Renal pelvis (tissue), 4 donors: Measurements from ENCODE around the gene METTL23. TPM values are rescaled to one million over a fixed set of nuclear protein-coding genes. Genes with fewer than 3 reads are reported as not detected.
"Not testable (repeated sequence)": the region's sequence is repeated elsewhere in the genome, so short reads cannot be mapped to it uniquely, and the experiment has no call there.

Experiments used
- DNase-seq: peaks from one replicate; pipeline ENCODE4 v3.0.0-alpha.2; 2013
- polyA plus RNA-seq, 3 donors: library from polyadenylated mRNA; unstranded; fragments of 120-200 nt; gene quantifications; one replicate each; pipeline ENCODE4 v1.2.1, GENCODE V29; 2013; ENCODE audit not compliant: insufficient read length in 3 of 3

Gene METTL23
- polyA plus RNA-seq, 3 donors: 39.0 to 41.6 (median 40.0) TPM

DNA sequence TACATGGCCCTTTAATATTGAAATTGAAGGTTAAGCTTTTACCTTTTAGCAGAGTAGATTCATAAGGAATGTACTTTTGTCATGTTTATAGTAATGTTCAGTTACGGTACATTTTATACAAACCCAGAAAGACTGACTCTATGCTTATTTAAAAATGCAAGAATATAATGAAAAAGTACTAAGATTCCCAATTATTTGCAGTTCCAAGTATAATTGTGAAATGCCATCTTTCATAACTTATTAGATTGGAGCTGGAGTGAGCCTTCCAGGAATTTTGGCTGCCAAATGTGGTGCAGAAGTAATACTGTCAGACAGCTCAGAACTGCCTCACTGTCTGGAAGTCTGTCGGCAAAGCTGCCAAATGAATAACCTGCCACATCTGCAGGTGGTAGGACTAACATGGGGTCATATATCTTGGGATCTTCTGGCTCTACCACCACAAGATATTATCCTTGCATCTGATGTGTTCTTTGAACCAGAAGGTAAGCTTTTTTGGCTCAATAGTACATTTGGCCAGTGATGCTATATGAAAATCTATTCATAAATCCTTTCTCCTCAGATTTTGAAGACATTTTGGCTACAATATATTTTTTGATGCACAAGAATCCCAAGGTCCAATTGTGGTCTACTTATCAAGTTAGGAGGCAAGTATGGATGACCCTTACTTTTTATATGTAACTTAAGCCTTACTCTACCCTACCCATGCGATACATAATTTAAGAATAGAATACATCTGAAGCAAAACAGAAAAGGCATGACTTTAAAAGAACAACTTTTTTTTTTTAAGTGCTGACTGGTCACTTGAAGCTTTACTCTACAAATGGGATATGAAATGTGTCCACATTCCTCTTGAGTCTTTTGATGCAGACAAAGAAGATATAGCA is 6.3 kb downstream of the METTL23 start:
- no peak for DNase-seq

DNA sequence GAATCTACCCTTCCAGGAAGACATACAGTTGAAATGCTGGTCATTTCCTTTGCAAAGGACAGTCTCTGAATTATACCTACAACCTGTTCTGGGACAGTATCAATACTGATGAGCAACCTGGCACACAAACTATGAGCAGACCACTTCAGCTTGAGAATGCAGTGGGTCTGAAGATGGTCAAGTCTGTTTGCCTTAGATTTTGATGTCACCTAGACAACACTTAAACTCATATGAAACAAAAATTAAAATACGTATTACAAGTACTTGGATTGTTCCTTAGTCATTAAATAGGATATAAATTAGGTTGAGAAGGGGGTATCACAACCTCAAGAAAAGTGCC is 6.9 kb downstream of the METTL23 start:
- no peak for DNase-seq

DNA sequence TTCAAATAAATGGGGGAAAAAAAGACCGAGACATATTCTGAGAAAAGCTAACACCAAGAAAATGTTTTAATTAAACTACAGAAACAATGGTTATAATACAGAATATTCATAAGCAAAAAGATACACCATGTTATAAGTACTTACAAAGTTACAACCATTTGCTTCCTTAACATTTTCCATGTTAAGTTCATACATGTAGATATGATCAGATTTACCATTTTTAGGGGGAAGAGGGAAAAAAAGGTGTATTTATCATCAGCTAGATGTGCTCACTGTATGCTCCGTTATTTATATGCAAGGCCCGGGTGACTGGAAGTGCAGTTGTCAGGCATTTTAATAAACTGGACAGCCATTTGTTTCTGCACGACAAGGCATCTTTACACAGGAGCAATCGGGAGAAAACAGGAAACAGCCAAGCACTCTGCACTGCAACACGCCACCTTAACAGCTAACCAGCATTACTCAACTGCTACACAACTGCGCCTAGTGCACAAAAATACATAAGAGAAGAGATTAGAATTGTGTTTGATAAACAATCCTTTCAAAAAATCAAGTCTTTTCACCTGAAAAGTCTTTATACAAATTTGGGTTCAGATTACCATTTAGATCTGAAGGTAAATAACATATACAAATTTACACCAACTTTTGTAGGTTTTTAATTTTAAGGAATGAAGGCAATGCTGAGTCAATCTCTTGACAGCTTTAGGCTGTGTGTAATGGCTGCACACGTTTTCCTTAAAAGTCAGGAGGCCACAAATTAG is 7.6 kb downstream of the METTL23 start:
- no peak for DNase-seq

DNA sequence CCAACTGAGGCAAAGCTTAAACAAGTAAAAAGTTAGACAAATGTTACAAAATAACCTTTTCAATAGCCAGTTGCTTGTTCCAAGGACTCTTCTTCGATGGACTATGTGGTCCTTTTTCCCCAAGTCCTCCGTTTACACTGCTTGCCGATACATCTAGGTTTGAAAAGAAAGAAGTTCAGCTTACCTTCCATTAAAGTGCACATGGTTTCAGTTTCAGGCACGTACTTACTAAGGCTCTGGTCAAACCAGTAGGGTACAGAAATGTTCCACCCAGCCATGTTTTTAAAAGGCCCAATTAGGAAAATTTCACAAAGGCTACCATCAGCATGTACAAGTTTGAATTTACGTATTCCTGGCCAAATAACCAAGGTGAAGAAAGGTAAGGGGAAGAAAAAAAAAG is 8.4 kb downstream of the METTL23 start:
- no peak for DNase-seq

- DNase-seq: no peak
These were observed 9.1 kb downstream of the METTL23 start for GRCh38 chr17:76735586-76736348.

GRCh38 chr17:76736349-76737081 is 9.9 kb downstream of the METTL23 start:
- peak; percentile 65 for DNase-seq

GRCh38 chr17:76737082-76737675 is 10.5 kb downstream of the METTL23 start, which contains the start of gene SRSF2:
TSS of gene SRSF2 (minus strand) at chr17:76737331. CDS start at chr17:76737160, 171 bp downstream.
- DNase-seq: peak; percentile 99

GRCh38 chr17:76737676-76738467 is 11.2 kb downstream of the METTL23 start, which contains the start of gene MFSD11:
TSS of gene MFSD11 (plus strand) at chr17:76738119. CDS start at chr17:76738353, 234 bp downstream.
- DNase-seq: peak; percentile 93

DNA sequence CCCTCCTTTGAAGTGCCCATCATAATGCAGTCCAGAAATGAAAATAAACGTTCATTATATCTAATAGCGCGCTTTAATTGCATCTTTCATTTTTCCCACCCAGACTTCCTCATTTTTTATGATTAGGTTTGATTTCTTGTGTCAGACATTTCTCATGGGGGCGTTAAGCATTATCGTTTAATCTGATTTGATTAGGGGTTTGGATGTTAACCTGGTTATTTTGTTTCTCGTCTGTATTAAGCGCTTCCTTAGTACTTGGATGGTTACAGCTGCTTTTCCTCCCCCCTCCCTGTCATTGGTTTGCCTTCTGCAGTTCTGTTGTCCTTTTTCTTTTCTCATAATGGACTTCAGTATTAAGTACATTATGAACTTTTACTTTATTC is 11.8 kb downstream of the METTL23 start:
- DNase-seq: no peak

- DNase-seq: not testable (repeated sequence)
These were observed 13.0 kb downstream of the METTL23 start for GRCh38 chr17:76739568-76740115.

DNA sequence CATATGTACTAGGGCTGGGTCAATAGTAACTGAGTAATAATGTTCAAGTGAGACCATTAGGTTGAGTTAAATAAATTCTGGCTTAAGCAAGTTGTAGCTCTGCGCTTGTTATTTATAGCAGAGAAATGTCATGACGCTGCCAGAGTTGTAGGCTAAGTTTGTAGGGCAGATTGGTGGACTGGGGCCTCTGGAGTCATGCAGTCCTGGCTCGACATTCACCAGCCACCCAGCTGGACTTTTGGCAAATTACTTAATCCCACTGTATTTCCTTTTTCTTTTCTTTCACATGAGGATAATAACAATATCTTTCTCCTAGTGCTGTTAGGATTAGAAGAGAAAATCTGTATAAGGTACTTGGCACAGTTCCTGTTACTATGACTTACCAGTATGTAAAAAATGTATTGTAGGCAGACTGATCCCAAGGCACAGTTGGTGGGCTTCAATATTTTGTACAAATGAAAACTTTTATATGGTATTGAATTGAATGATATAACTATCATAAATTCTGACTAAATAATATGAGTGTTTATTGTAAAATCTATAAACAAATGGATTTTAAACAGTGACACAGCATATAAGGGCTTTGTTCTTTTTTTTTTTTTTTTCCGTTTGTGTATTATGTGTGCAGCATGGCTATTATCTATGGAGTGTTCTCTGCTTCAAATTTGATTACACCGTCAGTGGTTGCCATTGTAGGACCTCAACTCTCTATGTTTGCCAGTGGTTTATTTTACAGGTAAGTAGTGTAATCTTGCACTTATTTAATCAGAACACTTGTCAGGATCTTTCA is 13.9 kb downstream of the METTL23 start:
- DNase-seq: no peak

DNA sequence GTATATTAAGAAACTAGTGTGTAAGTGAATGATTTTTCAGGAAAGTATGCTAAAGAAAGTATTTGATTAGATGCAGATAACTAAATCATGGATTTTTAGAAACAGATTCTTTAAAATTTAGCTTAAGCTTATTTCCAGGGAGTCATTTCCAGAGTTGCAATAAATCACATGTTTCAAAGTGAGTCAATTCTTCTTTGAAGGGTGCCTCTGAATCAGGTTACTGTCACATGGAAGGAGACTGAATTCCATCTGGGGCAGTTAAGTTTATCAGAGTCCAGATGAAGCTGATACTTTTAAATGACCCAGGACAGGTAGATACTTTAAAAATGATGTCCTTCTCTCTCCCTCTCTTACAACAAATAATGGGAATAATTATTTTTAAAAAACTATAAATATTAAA is 16.3 kb downstream of the METTL23 start:
- DNase-seq: no peak

DNA sequence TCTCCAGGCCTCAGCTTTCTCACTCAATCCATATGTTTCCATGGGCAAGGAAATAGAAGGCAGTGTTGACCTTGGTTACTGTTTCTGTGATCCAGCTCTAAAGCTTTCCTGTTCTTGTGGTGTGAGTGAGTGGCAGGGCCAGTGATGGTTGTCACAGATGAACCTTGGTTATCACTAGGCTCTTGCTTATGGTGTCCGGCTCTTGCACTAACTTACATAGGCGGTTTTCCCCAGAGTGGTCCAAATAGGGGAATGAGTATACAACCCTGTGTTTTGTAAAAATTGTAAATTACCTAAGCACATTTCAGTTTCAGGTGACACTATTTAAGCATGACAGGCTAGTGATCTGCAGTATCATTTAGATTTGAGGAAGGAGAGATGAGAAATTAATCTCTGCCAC is 18.1 kb downstream of the METTL23 start:
- no peak for DNase-seq

DNA sequence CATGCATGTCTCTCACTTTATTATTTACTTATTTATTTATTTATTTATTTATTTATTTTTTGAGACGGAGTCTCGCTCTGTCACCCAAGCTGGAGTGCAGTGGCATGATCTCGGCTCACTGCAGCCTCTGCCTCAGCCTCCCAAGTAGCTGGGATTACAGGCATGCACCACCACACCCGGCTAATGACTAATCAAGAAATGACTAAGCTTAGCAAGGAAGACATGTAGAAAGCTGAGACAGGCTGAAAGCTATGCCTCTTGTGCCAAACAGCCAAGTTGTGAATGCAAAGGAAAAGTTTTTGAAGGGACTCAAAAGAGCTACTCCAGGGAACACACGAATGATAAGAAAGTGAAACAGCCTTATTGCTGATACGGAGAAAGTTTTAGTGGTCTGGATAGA is 19.1 kb downstream of the METTL23 start:
- DNase-seq: not testable (repeated sequence)

DNA sequence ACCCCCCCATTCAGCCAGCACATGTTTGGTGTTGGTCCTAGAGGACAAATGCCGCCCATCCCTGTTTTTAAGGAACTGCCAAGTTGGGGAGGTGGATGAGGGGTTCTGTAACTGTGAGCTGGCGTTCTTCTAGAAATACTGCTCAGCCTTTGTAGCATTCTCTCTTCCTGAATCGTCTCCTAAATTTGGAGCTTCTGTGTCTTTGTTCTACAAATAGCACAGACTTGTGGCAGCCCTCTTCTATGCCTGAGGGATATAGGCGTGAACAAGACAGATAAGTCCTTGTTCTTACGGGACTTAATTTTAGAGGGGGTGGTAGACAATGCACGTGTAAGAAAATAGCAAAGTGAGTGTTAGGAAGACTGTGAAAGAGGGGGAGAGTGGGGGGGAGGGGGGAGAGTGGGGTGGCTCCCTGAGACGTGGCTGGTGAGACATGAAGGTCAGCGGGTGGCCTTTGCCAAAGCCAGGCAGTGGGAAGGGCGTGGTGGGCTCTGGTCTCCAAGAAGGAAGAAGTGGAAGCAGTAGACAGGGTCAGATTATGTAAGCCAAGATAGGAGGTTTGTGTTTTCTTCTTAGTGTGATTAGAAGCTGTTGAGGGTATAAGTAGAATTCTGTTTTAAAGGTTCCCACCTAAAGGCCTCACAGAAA is 21.2 kb downstream of the METTL23 start:
- no peak for DNase-seq

- no peak for DNase-seq
These were observed 22.0 kb downstream of the METTL23 start for GRCh38 chr17:76748657-76749056.

DNA sequence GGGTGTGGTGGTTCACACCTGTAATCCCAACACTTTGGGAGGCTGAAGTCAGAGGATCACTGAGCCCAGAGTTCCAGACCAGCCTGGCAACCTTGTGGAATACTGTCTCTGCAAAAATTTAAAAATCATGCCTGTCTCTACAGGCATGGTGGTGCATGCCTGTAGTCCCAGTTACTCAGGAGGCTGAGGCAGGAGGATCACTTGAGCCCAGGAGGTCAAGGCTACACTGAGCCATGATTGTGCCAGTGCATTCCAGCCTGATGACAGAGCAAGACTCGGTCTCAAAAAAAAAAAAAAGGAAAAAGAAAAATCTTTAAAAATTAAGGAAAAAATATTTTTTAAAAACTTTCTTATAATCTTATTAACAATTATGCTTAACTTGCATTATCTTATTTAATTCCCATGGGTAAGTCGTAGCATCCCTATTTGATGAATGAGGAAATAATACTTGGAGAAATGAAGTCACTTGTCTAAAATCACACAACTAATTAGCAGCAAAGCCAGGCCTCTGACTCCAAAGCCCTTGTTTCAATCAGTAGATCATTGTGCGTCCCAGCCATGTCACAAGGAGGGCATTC is 24.9 kb downstream of the METTL23 start:
- DNase-seq: no peak

DNA sequence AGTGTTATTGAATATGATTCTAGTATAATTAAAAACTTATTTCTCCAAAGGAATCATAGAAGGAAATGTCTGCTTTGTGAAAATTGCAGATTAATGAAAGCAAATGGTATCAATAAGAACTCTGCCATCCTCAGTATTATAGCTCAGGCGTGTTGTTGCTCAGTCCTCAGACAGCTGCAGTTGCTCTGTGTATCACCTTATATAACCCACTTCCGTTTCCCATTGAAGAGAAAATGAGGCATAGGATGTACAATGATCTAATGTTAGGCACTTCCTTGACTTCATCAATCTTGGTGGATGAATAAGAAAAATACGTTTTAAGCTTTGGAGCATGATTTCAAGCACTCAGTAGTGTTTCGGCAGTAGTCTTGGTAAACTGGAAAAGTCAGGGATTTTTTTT is 25.4 kb downstream of the METTL23 start:
- no peak for DNase-seq
